Vagina (tissue), 2 donors: ENCODE results near the gene TCTN3.

Experiments
- POLR2A ChIP-seq, 2 donors: fragments of 450-650 bp; IDR thresholded peaks; one replicate each; pipeline ENCODE4 v1.6.1; 2017; ENCODE audit warnings: antibody characterized with exemption in 2 of 2, mild to moderate bottlenecking in 2 of 2, moderate library complexity in 2 of 2
- POLR2AphosphoS5 ChIP-seq, 2 donors: sonication (generic); formaldehyde crosslinking; IDR thresholded peaks; one replicate each; pipeline ENCODE4 v1.9.0; 2017; ENCODE audit warnings: antibody characterized with exemption in 2 of 2, mild to moderate bottlenecking in 2 of 2, low read depth in 1 of 2; ENCODE audit not compliant: insufficient read depth in 1 of 2
- TF ChIP-seq, protein P1 (sequence below), 3 experiments: fragments of 450-650 bp in 2 of 3; fragments of 200-600 bp in 1 of 3; sonication (generic) in 1 of 3; IDR thresholded peaks; one replicate each; pipeline ENCODE4 v1.5.1; 2017 to 2019; ENCODE audit warnings: antibody characterized with exemption in 3 of 3, mild to moderate bottlenecking in 2 of 3, moderate library complexity in 2 of 3

DNA sequence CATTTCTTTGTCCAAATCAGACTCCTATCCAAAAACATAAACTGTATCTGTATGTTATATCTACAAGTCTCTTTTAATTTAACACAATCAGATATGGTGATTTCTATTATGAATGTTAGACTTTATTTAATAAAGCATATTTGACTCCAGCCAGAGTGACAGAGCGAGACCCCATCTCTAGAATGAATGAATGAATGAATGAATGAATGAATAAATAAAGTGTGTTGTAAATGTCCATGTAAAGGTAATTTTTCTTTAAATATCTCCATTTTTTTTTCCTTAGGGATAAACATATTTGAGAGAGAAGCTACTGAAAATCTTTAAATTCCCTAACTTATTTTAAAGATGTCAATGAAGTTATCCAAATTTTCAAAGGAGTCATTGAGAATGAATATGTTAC lies 19.1 kb downstream of the TCTN3 start:
- TF ChIP-seq, protein P1, sequence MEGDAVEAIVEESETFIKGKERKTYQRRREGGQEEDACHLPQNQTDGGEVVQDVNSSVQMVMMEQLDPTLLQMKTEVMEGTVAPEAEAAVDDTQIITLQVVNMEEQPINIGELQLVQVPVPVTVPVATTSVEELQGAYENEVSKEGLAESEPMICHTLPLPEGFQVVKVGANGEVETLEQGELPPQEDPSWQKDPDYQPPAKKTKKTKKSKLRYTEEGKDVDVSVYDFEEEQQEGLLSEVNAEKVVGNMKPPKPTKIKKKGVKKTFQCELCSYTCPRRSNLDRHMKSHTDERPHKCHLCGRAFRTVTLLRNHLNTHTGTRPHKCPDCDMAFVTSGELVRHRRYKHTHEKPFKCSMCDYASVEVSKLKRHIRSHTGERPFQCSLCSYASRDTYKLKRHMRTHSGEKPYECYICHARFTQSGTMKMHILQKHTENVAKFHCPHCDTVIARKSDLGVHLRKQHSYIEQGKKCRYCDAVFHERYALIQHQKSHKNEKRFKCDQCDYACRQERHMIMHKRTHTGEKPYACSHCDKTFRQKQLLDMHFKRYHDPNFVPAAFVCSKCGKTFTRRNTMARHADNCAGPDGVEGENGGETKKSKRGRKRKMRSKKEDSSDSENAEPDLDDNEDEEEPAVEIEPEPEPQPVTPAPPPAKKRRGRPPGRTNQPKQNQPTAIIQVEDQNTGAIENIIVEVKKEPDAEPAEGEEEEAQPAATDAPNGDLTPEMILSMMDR (IDR thresholded peaks at IDR 0.05): no peak
- TF ChIP-seq POLR2A (IDR thresholded peaks at IDR 0.05) (no peak), POLR2AphosphoS5 (IDR thresholded peaks at IDR 0.05; ENCODE audit: insufficient read depth in 1 of 2, low read depth in 1 of 2) (no peak)
